NK-92 (cell line): Measurements from ENCODE around the gene SLC29A3.
"Not testable (repeated sequence)": the region's sequence is repeated elsewhere in the genome, so short reads cannot be mapped to it uniquely, and the experiment has no call there.

Source experiments
- DNase-seq: peaks from one replicate; lab custom pipeline; 2025; ENCODE audit not compliant: unreplicated experiment; lab: John Stamatoyannopoulos, UW

Gene SLC29A3

GRCh38 chr10:71344993-71345480 is 26.0 kb downstream of the SLC29A3 start:
- DNase-seq = no peak

- no peak for DNase-seq
Observed at GRCh38 chr10:71345694-71346093, 26.6 kb downstream of the SLC29A3 start.

- DNase-seq = no peak
Observed at GRCh38 chr10:71346731-71347130, 27.7 kb downstream of the SLC29A3 start.

GRCh38 chr10:71347587-71348395 is 28.7 kb downstream of the SLC29A3 start:
- no peak for DNase-seq

- DNase-seq = no peak
Observed at GRCh38 chr10:71348850-71349249, 29.8 kb downstream of the SLC29A3 start.

GRCh38 chr10:71349406-71349805 is 30.3 kb downstream of the SLC29A3 start:
- no peak for DNase-seq

- no peak for DNase-seq
Observed at GRCh38 chr10:71351087-71351486, 32.0 kb downstream of the SLC29A3 start.

GRCh38 chr10:71351628-71352319 is 32.7 kb downstream of the SLC29A3 start:
- no peak for DNase-seq

GRCh38 chr10:71353639-71354038 is 34.6 kb downstream of the SLC29A3 start:
- DNase-seq = no peak

- no peak for DNase-seq
Observed at GRCh38 chr10:71354776-71355175, 35.7 kb downstream of the SLC29A3 start.

GRCh38 chr10:71355886-71356285 is 36.8 kb downstream of the SLC29A3 start:
- DNase-seq = no peak

- no peak for DNase-seq
Observed at GRCh38 chr10:71357792-71358265, 38.8 kb downstream of the SLC29A3 start.

- no peak for DNase-seq
Observed at GRCh38 chr10:71358277-71358676, 39.2 kb downstream of the SLC29A3 start.

- DNase-seq = not testable (repeated sequence)
Observed at GRCh38 chr10:71358906-71359305, 39.8 kb downstream of the SLC29A3 start.

- no peak for DNase-seq
Observed at GRCh38 chr10:71359364-71360046, 40.4 kb downstream of the SLC29A3 start.

- DNase-seq = no peak
Observed at GRCh38 chr10:71360735-71361134, 41.7 kb downstream of the SLC29A3 start.

- DNase-seq = no peak
Observed at GRCh38 chr10:71361581-71361980, 42.5 kb downstream of the SLC29A3 start.

- DNase-seq = no peak
Observed at GRCh38 chr10:71362141-71362540, 43.1 kb downstream of the SLC29A3 start.

GRCh38 chr10:71363936-71364335 is 44.9 kb downstream of the SLC29A3 start:
- no peak for DNase-seq

GRCh38 chr10:71365366-71365765 is 46.3 kb downstream of the SLC29A3 start:
- no peak for DNase-seq

- no peak for DNase-seq
Observed at GRCh38 chr10:71366690-71367089, 47.6 kb downstream of the SLC29A3 start.

GRCh38 chr10:71367271-71367670 is 48.2 kb downstream of the SLC29A3 start:
- no peak for DNase-seq
